Fibroblast of the aortic adventitia (primary cell): ENCODE data around the gene ELMO1. TPM values are rescaled to one million over a fixed set of nuclear protein-coding genes. Genes with fewer than 3 reads are reported as not detected.

Experiments
- DNase-seq: peaks from one replicate; pipeline ENCODE4 v3.0.0-alpha.2; 2010; ENCODE audit warnings: low read depth
- H3K4me3 ChIP-seq: 2 replicates; pipeline ENCODE4 v1.5.1; 2011; ENCODE audit warnings: low read depth, mild to moderate bottlenecking, control low read depth, low read length, moderate library complexity
- total RNA-seq: library from RNA; depleted of rRNA; stranded (reverse); fragments of >200 nt; gene quantifications from 2 replicates; pipeline ENCODE4 v1.2.3, GENCODE V29; 2012; ENCODE audit warnings: low replicate concordance
- TF ChIP-seq, protein P1 (sequence below): IDR thresholded peaks from 2 replicates; pipeline ENCODE4 v1.5.1; 2011; ENCODE audit warnings: mild to moderate bottlenecking, low read length, control low read depth, inconsistent platforms; ENCODE audit not compliant: insufficient read depth

ELMO1 gene, protein sequence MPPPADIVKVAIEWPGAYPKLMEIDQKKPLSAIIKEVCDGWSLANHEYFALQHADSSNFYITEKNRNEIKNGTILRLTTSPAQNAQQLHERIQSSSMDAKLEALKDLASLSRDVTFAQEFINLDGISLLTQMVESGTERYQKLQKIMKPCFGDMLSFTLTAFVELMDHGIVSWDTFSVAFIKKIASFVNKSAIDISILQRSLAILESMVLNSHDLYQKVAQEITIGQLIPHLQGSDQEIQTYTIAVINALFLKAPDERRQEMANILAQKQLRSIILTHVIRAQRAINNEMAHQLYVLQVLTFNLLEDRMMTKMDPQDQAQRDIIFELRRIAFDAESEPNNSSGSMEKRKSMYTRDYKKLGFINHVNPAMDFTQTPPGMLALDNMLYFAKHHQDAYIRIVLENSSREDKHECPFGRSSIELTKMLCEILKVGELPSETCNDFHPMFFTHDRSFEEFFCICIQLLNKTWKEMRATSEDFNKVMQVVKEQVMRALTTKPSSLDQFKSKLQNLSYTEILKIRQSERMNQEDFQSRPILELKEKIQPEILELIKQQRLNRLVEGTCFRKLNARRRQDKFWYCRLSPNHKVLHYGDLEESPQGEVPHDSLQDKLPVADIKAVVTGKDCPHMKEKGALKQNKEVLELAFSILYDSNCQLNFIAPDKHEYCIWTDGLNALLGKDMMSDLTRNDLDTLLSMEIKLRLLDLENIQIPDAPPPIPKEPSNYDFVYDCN
- total RNA-seq: 1.3 and 2.9 TPM in 2 replicates

DNA sequence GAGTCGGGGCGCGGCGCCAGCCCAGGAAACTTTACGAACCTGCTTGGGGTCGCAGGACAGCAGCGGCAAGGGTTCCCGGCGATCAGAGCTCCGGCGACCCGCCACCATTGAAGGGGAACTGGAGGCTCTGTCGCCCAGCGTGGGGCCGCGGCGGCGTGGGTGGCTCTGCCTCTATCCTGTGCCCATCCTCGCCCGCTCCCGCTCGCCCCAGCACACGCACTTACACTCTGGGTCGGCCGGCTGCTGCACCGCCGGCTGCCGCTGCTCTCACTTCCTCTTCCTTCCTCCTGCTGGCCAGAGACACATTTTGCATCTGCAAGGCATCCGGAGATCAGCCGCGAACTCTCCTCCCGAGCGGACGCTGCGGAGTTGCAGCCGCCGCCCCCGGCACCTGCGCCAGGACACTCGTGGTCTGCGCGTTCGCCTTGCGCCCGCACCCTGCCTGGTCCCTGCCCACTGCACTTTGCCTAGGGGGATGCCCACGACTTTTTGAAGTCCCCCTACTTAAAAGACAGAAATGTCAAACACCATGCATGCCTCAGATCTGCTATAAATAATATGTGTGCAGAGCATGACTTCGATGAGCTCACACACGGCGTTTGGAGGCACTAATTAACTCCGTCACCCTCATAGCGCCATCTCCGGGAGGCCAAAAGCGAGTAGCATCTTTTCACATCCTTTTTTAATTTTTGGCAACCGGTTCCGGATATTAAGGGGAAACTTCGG is at the start of gene ELMO1:
TSS of gene ELMO1 (minus strand) at position 229 of the 726 bp plus-strand sequence. CDS start 106,174 bp downstream, outside the sequence.
- TF ChIP-seq, protein P1, sequence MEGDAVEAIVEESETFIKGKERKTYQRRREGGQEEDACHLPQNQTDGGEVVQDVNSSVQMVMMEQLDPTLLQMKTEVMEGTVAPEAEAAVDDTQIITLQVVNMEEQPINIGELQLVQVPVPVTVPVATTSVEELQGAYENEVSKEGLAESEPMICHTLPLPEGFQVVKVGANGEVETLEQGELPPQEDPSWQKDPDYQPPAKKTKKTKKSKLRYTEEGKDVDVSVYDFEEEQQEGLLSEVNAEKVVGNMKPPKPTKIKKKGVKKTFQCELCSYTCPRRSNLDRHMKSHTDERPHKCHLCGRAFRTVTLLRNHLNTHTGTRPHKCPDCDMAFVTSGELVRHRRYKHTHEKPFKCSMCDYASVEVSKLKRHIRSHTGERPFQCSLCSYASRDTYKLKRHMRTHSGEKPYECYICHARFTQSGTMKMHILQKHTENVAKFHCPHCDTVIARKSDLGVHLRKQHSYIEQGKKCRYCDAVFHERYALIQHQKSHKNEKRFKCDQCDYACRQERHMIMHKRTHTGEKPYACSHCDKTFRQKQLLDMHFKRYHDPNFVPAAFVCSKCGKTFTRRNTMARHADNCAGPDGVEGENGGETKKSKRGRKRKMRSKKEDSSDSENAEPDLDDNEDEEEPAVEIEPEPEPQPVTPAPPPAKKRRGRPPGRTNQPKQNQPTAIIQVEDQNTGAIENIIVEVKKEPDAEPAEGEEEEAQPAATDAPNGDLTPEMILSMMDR: peak; percentile 40
- peak within 1 kb of the TSS; percentile 58 for H3K4me3 ChIP-seq
- peak; percentile 13 for DNase-seq

GRCh38 chr7:37497576-37497975 is 48.9 kb upstream of the ELMO1 start:
- H3K4me3 ChIP-seq: no peak overlapping the region
- no peak for DNase-seq
- TF ChIP-seq, protein P1: no peak

DNA sequence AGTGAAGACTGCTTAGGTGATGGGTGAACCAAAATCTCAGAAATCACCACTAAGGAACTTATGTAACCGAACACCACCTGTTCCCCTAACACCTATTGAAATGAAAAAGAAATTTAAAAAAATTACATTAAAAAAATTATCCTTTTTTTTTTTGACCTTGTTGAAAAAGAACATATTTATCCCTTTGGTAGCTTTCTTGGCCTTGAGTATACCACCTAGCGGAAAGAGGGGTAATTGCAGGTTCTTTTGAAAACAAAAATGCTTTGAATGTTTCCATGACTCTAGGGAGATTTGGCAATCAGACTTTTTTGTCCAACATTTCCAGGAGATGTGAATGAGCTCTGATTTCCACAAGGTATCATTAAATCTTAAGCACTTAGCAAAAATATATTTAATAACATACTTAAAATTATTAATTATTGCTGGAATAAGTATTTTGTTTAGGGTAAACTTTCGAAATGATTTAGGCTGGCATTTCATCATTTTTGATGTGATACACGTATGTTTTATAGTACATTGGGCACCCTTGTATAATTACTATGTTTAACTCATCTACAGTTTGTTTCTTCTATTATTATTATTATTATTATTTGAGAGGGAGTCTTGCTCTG is 47.0 kb upstream of the ELMO1 start:
- no peak overlapping the region for H3K4me3 ChIP-seq
- TF ChIP-seq, protein P1: peak; percentile 71
- DNase-seq: peak; percentile 41

GRCh38 chr7:37494926-37495325 is 46.3 kb upstream of the ELMO1 start:
- TF ChIP-seq, protein P1: no peak
- DNase-seq: no peak

GRCh38 chr7:37493810-37494209 is 45.1 kb upstream of the ELMO1 start:
- TF ChIP-seq, protein P1: no peak
- no peak overlapping the region for H3K4me3 ChIP-seq
- no peak for DNase-seq

More at GRCh38 chr7:37494926-37495325, 46.3 kb upstream of the ELMO1 start:
- H3K4me3 ChIP-seq: no peak overlapping the region

DNA sequence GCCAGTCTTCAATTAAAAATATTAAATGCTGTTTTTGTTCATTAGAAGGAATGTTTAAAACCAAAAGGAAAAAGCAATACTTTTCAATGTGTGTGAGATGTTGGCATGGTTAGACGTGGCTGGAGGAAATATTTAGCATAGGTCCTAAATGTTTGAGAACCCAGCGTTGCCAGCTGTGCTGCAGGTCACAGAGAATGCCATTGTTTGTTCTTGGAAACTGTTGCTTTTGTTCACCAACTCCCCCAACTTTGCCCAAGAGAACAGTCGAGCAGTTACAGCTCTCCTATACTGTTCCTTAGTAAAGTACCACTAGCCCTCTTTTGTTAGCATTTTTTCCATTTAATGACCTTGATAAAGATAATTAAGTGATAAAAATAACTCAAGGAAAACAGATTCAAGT is 44.5 kb upstream of the ELMO1 start:
- no peak for DNase-seq
- H3K4me3 ChIP-seq: no peak overlapping the region
- TF ChIP-seq, protein P1: no peak
